Measurements from ENCODE around the gene KCNT1. TPM values are rescaled to one million over a fixed set of nuclear protein-coding genes. Genes with fewer than 3 reads are reported as not detected.

Gene KCNT1
- total RNA-seq, 2 donors from 2014 or later, result 0.08 TPM; not detected in 1

- intact Hi-C loops (cut with DNase I), result no loop called here
- Histone ChIP-seq H3K4me3 (no peak overlapping the region), H3K27ac (no peak overlapping the region), H3K27me3 (no peaks in the 10 kb centered on the region), H3K9ac (ENCODE audit: low read depth in 2 of 2, low read length in 2 of 2) (no peak overlapping the region), H3K9me3 (no peaks in the 10 kb centered on the region), H3K4me1 (no peaks in the 10 kb centered on the region), H3K36me3 (peaks cover 17% of the 10 kb centered on the region)
- TF ChIP-seq CTCF (IDR thresholded peaks at IDR 0.05), result no peak
- no peak for DNase-seq
Measured at GRCh38 chr9:135821116-135821515, 119.1 kb downstream of the KCNT1 start.

- H3K27ac ChIP-seq, result no peak overlapping the region
- no peak for DNase-seq
Measured at GRCh38 chr9:135821733-135822373, 119.9 kb downstream of the KCNT1 start.

GRCh38 chr9:135822374-135822755, 120.4 kb downstream of the KCNT1 start:
- TF ChIP-seq CTCF (IDR thresholded peaks at IDR 0.05), result no peak
- no peaks in the 10 kb centered on the region for H3K9me3 ChIP-seq
- H3K4me3 ChIP-seq, result no peak overlapping the region
- no peaks in the 10 kb centered on the region for H3K4me1 ChIP-seq
- H3K27ac ChIP-seq, result no peak overlapping the region
- H3K27me3 ChIP-seq, result no peaks in the 10 kb centered on the region
- H3K9ac ChIP-seq (ENCODE audit: low read depth in 2 of 2, low read length in 2 of 2), result no peak overlapping the region
- H3K36me3 ChIP-seq, result peaks cover 17% of the 10 kb centered on the region
- no peak for DNase-seq
- intact Hi-C loops (cut with DNase I), result no loop called here

More at GRCh38 chr9:135821733-135822373, 119.9 kb downstream of the KCNT1 start:
- Histone ChIP-seq H3K27me3 (no peaks in the 10 kb centered on the region), H3K9me3 (no peaks in the 10 kb centered on the region), H3K4me1 (no peaks in the 10 kb centered on the region), H3K36me3 (peaks cover 17% of the 10 kb centered on the region), H3K4me3 (no peak overlapping the region), H3K9ac (ENCODE audit: low read depth in 2 of 2, low read length in 2 of 2) (no peak overlapping the region)
- intact Hi-C loops (cut with DNase I), result no loop called here
- TF ChIP-seq CTCF (IDR thresholded peaks at IDR 0.05), result no peak

- intact Hi-C loops (cut with DNase I), result no loop called here
Measured at GRCh38 chr9:135823036-135823435, 121.1 kb downstream of the KCNT1 start.

GRCh38 chr9:135825435-135826187, 123.6 kb downstream of the KCNT1 start:
- Histone ChIP-seq H3K27me3 (no peaks in the 10 kb centered on the region), H3K9ac (ENCODE audit: low read depth in 2 of 2, low read length in 2 of 2) (no peak overlapping the region)
- no peak for DNase-seq

More at GRCh38 chr9:135823036-135823435, 121.1 kb downstream of the KCNT1 start:
- H3K9me3 ChIP-seq, result no peaks in the 10 kb centered on the region
- H3K36me3 ChIP-seq, result peaks cover 17% of the 10 kb centered on the region
- H3K27me3 ChIP-seq, result no peaks in the 10 kb centered on the region
- H3K9ac ChIP-seq (ENCODE audit: low read depth in 2 of 2, low read length in 2 of 2), result no peak overlapping the region
- H3K4me3 ChIP-seq, result no peak overlapping the region
- no peaks in the 10 kb centered on the region for H3K4me1 ChIP-seq
- no peak for TF ChIP-seq CTCF (IDR thresholded peaks at IDR 0.05)
- no peak overlapping the region for H3K27ac ChIP-seq
- DNase-seq, result no peak

More at GRCh38 chr9:135825435-135826187, 123.6 kb downstream of the KCNT1 start:
- no peak overlapping the region for H3K27ac ChIP-seq
- no peaks in the 10 kb centered on the region for H3K4me1 ChIP-seq
- no peak for TF ChIP-seq CTCF (IDR thresholded peaks at IDR 0.05)
- no peaks in the 10 kb centered on the region for H3K9me3 ChIP-seq
- H3K36me3 ChIP-seq, result peaks cover 17% of the 10 kb centered on the region
- H3K4me3 ChIP-seq, result no peak overlapping the region
- intact Hi-C loops (cut with DNase I), result no loop called here

Measured in colonic mucosa (tissue), 4 donors.